Esophagus squamous epithelium (tissue), 5 donors: ENCODE measurements around the gene CLASP2. TPM values are rescaled to one million over a fixed set of nuclear protein-coding genes. Genes with fewer than 3 reads are reported as not detected.

Source experiments
- DNase-seq: peaks from one replicate; lab custom pipeline; 2025; lab: John Stamatoyannopoulos, UW
- H3K27ac ChIP-seq, 4 donors: fragments of 200-600 bp; sonication (generic); one replicate each; pipeline ENCODE4 v1.5.1; 2016 to 2019; ENCODE audit warnings: mild to moderate bottlenecking in 1 of 4
- H3K27me3 ChIP-seq, 4 donors: fragments of 200-600 bp; sonication (generic); 1 replicate in 3 of 4; 2 replicates in 1 of 4; pipeline versions ENCODE4 v1.5.1 to v1.6.0; 2017 to 2021; ENCODE audit warnings: antibody characterized with exemption in 1 of 4
- H3K36me3 ChIP-seq, 3 donors: fragments of 200-600 bp; sonication (generic); one replicate each; pipeline ENCODE4 v1.5.1; 2016 to 2019
- H3K4me1 ChIP-seq, 3 donors: fragments of 200-600 bp; sonication (generic); one replicate each; pipeline ENCODE4 v1.5.1; 2017 to 2019
- H3K4me3 ChIP-seq, 4 donors: fragments of 200-600 bp; sonication (generic); 1 replicate in 3 of 4; 2 replicates in 1 of 4; pipeline ENCODE4 v1.5.1; 2016 to 2019; ENCODE audit warnings: mild to moderate bottlenecking in 2 of 4, moderate library complexity in 1 of 4
- H3K9me3 ChIP-seq, 3 donors: fragments of 200-600 bp; sonication (generic); one replicate each; pipeline ENCODE4 v1.5.1; 2016 to 2019
- POLR2A ChIP-seq, 4 donors: fragments of 450-650 bp; IDR thresholded peaks; one replicate each; pipeline ENCODE4 v1.6.1; 2017; ENCODE audit warnings: antibody characterized with exemption in 4 of 4, mild to moderate bottlenecking in 4 of 4, moderate library complexity in 3 of 4
- WGBS, 2 donors: methylation state at CpG; one replicate each; pipeline ENCODE4 v1.1.5; 2018; 5-methylcytosine and 5-hydroxymethylcytosine counted together
- intact Hi-C: fragments of 100-400 bp; cut with DNase I; formaldehyde crosslinking; loops from one replicate; pipeline ENCODE4 v1.15.0; 2022
- total RNA-seq, 4 donors: library from RNA; depleted of rRNA; stranded (reverse); fragments of >200 nt; gene quantifications; one replicate each; pipeline ENCODE4 v1.1.0, GENCODE V29; 2016
- TF ChIP-seq, protein P1 (sequence below), 6 experiments: fragments of 450-650 bp in 4 of 6; fragments of 200-600 bp in 2 of 6; sonication (generic) in 2 of 6; IDR thresholded peaks; one replicate each; pipeline ENCODE4 v1.5.1; 2016 to 2019; ENCODE audit warnings: antibody characterized with exemption in 6 of 6, mild to moderate bottlenecking in 4 of 6, moderate library complexity in 4 of 6
- donor health status: DM: yes; HTN: yes; CAD: no.

Gene CLASP2
- total RNA-seq, 4 donors from 2014 or later, result 16.7 to 49.4 (median 32.1) TPM

DNA sequence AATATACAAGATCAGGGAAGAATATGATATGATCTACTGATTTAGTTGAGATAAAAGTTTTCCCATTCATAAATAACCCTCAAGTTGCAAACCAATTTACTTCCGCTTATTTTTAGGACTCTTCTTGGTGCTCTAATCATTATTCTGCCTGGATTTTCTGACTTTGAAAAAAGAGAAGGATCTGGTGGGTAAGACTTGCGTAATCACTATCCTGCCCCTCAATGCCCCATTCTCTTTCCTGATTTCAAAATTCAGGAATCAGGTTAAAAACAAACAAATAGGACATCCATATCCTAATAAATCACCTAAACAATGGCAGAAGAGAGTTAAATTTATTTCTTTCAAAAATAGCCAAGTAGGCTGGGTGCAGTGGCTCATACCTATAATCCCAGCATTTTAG is 127.5 kb downstream of the CLASP2 start:
- TF ChIP-seq POLR2A (IDR thresholded peaks at IDR 0.05), result no peak
- TF ChIP-seq, protein P1, sequence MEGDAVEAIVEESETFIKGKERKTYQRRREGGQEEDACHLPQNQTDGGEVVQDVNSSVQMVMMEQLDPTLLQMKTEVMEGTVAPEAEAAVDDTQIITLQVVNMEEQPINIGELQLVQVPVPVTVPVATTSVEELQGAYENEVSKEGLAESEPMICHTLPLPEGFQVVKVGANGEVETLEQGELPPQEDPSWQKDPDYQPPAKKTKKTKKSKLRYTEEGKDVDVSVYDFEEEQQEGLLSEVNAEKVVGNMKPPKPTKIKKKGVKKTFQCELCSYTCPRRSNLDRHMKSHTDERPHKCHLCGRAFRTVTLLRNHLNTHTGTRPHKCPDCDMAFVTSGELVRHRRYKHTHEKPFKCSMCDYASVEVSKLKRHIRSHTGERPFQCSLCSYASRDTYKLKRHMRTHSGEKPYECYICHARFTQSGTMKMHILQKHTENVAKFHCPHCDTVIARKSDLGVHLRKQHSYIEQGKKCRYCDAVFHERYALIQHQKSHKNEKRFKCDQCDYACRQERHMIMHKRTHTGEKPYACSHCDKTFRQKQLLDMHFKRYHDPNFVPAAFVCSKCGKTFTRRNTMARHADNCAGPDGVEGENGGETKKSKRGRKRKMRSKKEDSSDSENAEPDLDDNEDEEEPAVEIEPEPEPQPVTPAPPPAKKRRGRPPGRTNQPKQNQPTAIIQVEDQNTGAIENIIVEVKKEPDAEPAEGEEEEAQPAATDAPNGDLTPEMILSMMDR (IDR thresholded peaks at IDR 0.05), result no peak
- H3K9me3 ChIP-seq, result no peaks in the 10 kb centered on the region
- intact Hi-C loops, result no loop called here
- no peak overlapping the region for H3K4me3 ChIP-seq
- H3K4me1 ChIP-seq, result no peaks in the 10 kb centered on the region
- H3K27me3 ChIP-seq, result no peaks in the 10 kb centered on the region
- H3K36me3 ChIP-seq, result peaks cover 0 to 79% (median 0%) of the 10 kb centered on the region in 3 donors
- DNase-seq, result no peak
- no peak overlapping the region for H3K27ac ChIP-seq
- WGBS, 2 donors, result 88 to 96% methylated on average over 2 of the region's 2 CpGs

DNA sequence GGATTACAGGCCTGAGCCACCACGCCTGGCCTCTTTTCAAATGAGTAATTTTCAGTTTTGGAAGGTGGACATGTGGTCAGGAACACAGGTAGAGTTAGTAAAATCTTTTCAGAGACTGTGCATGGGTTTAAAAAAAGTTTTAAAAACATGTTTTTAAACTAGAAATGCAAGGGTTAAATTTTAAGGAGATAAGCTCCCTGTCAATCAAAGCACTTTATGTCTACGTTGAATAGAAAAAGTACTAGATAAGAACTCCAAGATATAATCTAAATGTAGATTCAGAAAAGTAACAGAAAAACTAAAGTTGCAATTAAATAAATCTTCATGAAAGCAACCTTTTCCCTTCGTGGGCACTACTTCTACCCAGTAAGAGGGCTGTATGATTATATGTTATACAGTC is 131.7 kb downstream of the CLASP2 start:
- Histone ChIP-seq H3K27me3 (no peaks in the 10 kb centered on the region), H3K4me1 (no peaks in the 10 kb centered on the region), H3K9me3 (no peaks in the 10 kb centered on the region), H3K36me3 (peaks cover 0 to 99% (median 0%) of the 10 kb centered on the region in 3 donors), H3K27ac (no peak overlapping the region), H3K4me3 (no peak overlapping the region)
- DNase-seq, result no peak
- TF ChIP-seq POLR2A (IDR thresholded peaks at IDR 0.05), result no peak
- TF ChIP-seq, protein P1 (IDR thresholded peaks at IDR 0.05), result no peak
- 66 to 76% methylated on average over 3 of the region's 3 CpGs for WGBS, 2 donors
- intact Hi-C loops, result no loop called here

DNA sequence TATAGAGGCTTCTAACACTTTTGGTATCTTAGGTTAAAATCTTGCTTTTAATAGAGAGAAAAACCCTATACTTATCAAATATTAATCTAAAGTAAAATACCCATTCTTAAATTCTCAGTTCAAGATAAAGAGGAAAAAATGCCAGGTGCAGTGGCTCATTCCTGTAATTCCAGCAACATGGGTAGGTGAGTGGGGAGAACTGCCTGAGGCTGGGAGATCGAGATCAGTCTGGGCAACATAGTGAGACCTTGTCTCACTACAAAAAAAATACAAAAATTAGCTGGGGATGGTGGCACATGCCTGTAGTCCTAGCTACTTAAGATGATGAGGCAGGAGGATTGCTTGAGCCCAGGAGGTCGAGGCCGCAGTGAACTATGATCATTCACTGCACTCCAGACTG is 135.8 kb downstream of the CLASP2 start:
- no peak overlapping the region for H3K27ac ChIP-seq

DNA sequence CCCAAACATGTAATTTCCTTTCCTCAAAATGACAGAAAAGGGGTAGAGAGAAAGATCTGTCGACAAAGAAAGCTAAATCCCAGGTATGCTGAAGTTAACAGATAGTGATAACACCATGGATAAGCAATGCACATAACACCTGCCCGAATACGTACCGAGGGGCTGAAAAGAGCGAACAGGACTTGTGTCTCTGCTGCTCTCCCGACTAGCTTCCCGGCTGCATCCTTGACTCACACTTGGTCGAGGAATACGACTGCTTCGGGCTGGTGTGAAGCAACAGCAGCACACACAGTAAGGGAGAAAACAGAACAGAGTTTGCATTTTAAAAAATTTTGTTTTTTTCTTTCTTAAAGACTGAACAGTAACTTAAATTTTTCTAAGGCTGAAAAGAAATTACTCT is 136.4 kb downstream of the CLASP2 start:
- TF ChIP-seq, protein P1 (IDR thresholded peaks at IDR 0.05), result no peak
- TF ChIP-seq POLR2A (IDR thresholded peaks at IDR 0.05), result no peak
- H3K27me3 ChIP-seq, result no peaks in the 10 kb centered on the region
- intact Hi-C loops, result no loop called here
- H3K4me3 ChIP-seq, result no peak overlapping the region
- no peak for DNase-seq
- H3K27ac ChIP-seq, result no peak overlapping the region
- peaks cover 0 to 77% (median 0%) of the 10 kb centered on the region in 3 donors for H3K36me3 ChIP-seq
- 89 to 91% methylated on average over 10 of the region's 10 CpGs for WGBS, 2 donors
- peaks cover 0 to 5% (median 0%) of the 10 kb centered on the region in 3 donors for H3K4me1 ChIP-seq
- H3K9me3 ChIP-seq, result no peaks in the 10 kb centered on the region

More for the DNA sequence above, 135.8 kb downstream of the CLASP2 start:
- no peak overlapping the region for H3K4me3 ChIP-seq
- TF ChIP-seq, protein P1 (IDR thresholded peaks at IDR 0.05), result no peak
- no peak for TF ChIP-seq POLR2A (IDR thresholded peaks at IDR 0.05)
- H3K27me3 ChIP-seq, result no peaks in the 10 kb centered on the region
- intact Hi-C loops, result no loop called here
- WGBS, 2 donors, result 84 to 91% methylated on average over 3 of the region's 3 CpGs
- H3K4me1 ChIP-seq, result peaks cover 0 to 5% (median 0%) of the 10 kb centered on the region in 3 donors
- H3K9me3 ChIP-seq, result no peaks in the 10 kb centered on the region
- peaks cover 0 to 77% (median 0%) of the 10 kb centered on the region in 3 donors for H3K36me3 ChIP-seq
- DNase-seq, result no peak

DNA sequence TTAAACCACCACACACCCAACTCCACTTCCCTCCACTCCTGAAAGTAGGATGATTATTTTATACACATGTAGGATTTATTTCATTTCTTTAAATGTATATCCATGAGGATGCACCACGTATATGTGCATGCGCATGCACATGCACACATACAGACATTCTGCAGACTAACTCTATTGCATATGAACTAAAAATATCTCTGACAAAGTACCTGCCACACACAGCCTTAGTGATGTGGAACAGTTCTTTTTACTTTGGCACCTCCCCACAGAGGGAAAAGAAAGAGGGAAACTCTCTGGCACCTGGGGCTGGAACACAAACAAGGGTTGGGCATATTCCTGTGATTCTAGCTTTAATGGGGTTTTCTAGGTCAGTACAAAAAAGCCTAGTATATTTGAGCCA is 138.2 kb downstream of the CLASP2 start:
- H3K36me3 ChIP-seq, result peaks cover 0 to 69% (median 0%) of the 10 kb centered on the region in 3 donors
- no peak overlapping the region for H3K27ac ChIP-seq
- no peak for DNase-seq
- TF ChIP-seq POLR2A (IDR thresholded peaks at IDR 0.05), result no peak
- TF ChIP-seq, protein P1 (IDR thresholded peaks at IDR 0.05), result no peak
- H3K27me3 ChIP-seq, result no peaks in the 10 kb centered on the region
- peaks cover 0 to 5% (median 0%) of the 10 kb centered on the region in 3 donors for H3K4me1 ChIP-seq
- no peaks in the 10 kb centered on the region for H3K9me3 ChIP-seq
- no peak overlapping the region for H3K4me3 ChIP-seq
- intact Hi-C loops, result no loop called here
- WGBS, 2 donors, result 80 to 94% methylated on average over 2 of the region's 2 CpGs
